Neural crest cell (in vitro differentiated cells): ENCODE measurements around the gene FBXL7. TPM values are rescaled to one million over a fixed set of nuclear protein-coding genes. Genes with fewer than 3 reads are reported as not detected.
A peak's percentile ranks its signal among the peaks of the same experiment; 100 is the strongest.

Experiments used
- DNase-seq: peaks from one replicate; pipeline ENCODE4 v3.0.0; 2021; ENCODE audit warnings: low read depth, mixed read lengths, low spot score
- H3K27ac Mint-ChIP-seq: one replicate; pipeline ENCODE4 v1.8.0; 2021; ENCODE audit warnings: mild to moderate bottlenecking, mixed read lengths; ENCODE audit not compliant: unreplicated experiment
- H3K27me3 Mint-ChIP-seq: 2 replicates; pipeline ENCODE4 v1.8.0; 2021; ENCODE audit warnings: low read depth, mild to moderate bottlenecking, mixed read lengths
- H3K36me3 Mint-ChIP-seq: 2 replicates; pipeline ENCODE4 v1.8.0; 2021; ENCODE audit warnings: low read depth, mild to moderate bottlenecking, mixed read lengths
- H3K4me1 Mint-ChIP-seq: 2 replicates; pipeline ENCODE4 v1.8.0; 2021; ENCODE audit warnings: mixed read lengths
- H3K4me3 Mint-ChIP-seq: one replicate; pipeline ENCODE4 v1.8.0; 2021; ENCODE audit warnings: mild to moderate bottlenecking, mixed read lengths
- H3K9me3 Mint-ChIP-seq: 2 replicates; pipeline ENCODE4 v1.8.0; 2021; ENCODE audit warnings: mixed read lengths
- CTCF ChIP-seq: fragments of 200-600 bp; sonication (generic); conservative IDR thresholded peaks from 2 replicates; pipeline ENCODE4 v1.5.0; 2021; ENCODE audit warnings: antibody characterized with exemption, mild to moderate bottlenecking
- long read RNA-seq: library from polyadenylated mRNA; unstranded; transcript quantifications from one replicate; pipeline ENCODE4 v2.0.0, GENCODE V29; 2020
- total RNA-seq: library from RNA; stranded (reverse); gene quantifications from 2 replicates; pipeline ENCODE4 v1.2.1, GENCODE V29; 2021

Gene FBXL7
- total RNA-seq, result 20.7 and 20.8 TPM in 2 replicates
- long read RNA-seq, partial matches to known transcripts, result 0 of 9 reads
- long read RNA-seq, other reads (novel, unspliced or antisense), result 9 of 9 reads

GRCh38 chr5:15499528-15500324 is at the start of gene FBXL7:
Gene FBXL7, plus strand, starts transcription at chr5:15500180.
- H3K36me3 Mint-ChIP-seq, result peaks cover 6% of the 10 kb centered on the region
- H3K27ac Mint-ChIP-seq, result peak within 1 kb of the TSS; percentile 65
- TF ChIP-seq CTCF, result peak; percentile 22
- DNase-seq, result peak; percentile 76
- H3K27me3 Mint-ChIP-seq, result peaks cover 25% of the 10 kb centered on the region
- peaks cover 42% of the 10 kb centered on the region for H3K4me1 Mint-ChIP-seq
- H3K9me3 Mint-ChIP-seq, result no peaks in the 10 kb centered on the region
- H3K4me3 Mint-ChIP-seq, result peak within 1 kb of the TSS; percentile 90

GRCh38 chr5:15450473-15450872 is 49.5 kb upstream of the FBXL7 start:
- H3K36me3 Mint-ChIP-seq, result no peaks in the 10 kb centered on the region
- H3K27ac Mint-ChIP-seq, result no peak overlapping the region
- H3K27me3 Mint-ChIP-seq, result no peaks in the 10 kb centered on the region
- no peaks in the 10 kb centered on the region for H3K4me1 Mint-ChIP-seq
- H3K4me3 Mint-ChIP-seq, result no peak overlapping the region
- TF ChIP-seq CTCF, result no peak
- H3K9me3 Mint-ChIP-seq, result no peaks in the 10 kb centered on the region
- no peak for DNase-seq

- Mint-ChIP-seq H3K4me3 (no peak overlapping the region), H3K9me3 (peaks cover 4% of the 10 kb centered on the region), H3K27ac (no peak overlapping the region), H3K4me1 (no peaks in the 10 kb centered on the region), H3K27me3 (no peaks in the 10 kb centered on the region), H3K36me3 (no peaks in the 10 kb centered on the region)
- TF ChIP-seq CTCF, result no peak
- no peak for DNase-seq
Measured at GRCh38 chr5:15450949-15451348, 49.0 kb upstream of the FBXL7 start.

GRCh38 chr5:15452030-15452429 is 48.0 kb upstream of the FBXL7 start:
- TF ChIP-seq CTCF, result no peak
- no peaks in the 10 kb centered on the region for H3K36me3 Mint-ChIP-seq
- H3K4me1 Mint-ChIP-seq, result no peaks in the 10 kb centered on the region
- no peak overlapping the region for H3K4me3 Mint-ChIP-seq
- H3K27ac Mint-ChIP-seq, result no peak overlapping the region
- H3K27me3 Mint-ChIP-seq, result no peaks in the 10 kb centered on the region
- no peak for DNase-seq
- H3K9me3 Mint-ChIP-seq, result peaks cover 5% of the 10 kb centered on the region

DNA sequence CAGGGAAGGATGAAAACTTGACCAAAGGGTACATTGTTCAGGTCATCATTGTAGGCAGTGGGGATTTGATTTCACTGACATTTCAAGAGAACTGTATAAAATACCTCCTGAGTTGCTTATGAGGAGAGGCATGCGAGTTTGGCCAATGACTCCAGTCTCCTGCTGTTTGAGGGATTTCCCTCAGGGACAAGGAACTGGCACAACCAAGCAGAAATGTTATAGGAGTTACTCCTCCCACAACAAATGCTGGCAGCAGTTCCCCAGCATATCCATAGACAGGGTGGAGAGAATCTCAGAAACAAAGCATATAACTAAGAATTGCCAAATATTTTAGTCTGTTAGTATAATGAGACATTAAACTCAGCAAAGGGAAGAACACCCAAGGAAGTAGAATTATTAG is 47.2 kb upstream of the FBXL7 start:
- Mint-ChIP-seq H3K4me1 (no peaks in the 10 kb centered on the region), H3K36me3 (peaks cover under 1% of the 10 kb centered on the region)

More for the DNA sequence above, 47.2 kb upstream of the FBXL7 start:
- no peak overlapping the region for H3K27ac Mint-ChIP-seq
- H3K9me3 Mint-ChIP-seq, result peaks cover 6% of the 10 kb centered on the region
- no peak for DNase-seq
- no peaks in the 10 kb centered on the region for H3K27me3 Mint-ChIP-seq
- no peak for TF ChIP-seq CTCF
- no peak overlapping the region for H3K4me3 Mint-ChIP-seq
